LNCAP (cell line): ENCODE data around the gene FSD2.

ENCODE experiments used
- CTCF ChIP-seq: fragments of 450-650 bp; IDR thresholded peaks from 2 replicates; pipeline ENCODE4 v1.5.1; 2017; ENCODE audit warnings: mild to moderate bottlenecking

The FSD2 gene

GRCh38 chr15:82839136-82839535 is 33.3 kb upstream of the FSD2 start:
- TF ChIP-seq CTCF = no peak

DNA sequence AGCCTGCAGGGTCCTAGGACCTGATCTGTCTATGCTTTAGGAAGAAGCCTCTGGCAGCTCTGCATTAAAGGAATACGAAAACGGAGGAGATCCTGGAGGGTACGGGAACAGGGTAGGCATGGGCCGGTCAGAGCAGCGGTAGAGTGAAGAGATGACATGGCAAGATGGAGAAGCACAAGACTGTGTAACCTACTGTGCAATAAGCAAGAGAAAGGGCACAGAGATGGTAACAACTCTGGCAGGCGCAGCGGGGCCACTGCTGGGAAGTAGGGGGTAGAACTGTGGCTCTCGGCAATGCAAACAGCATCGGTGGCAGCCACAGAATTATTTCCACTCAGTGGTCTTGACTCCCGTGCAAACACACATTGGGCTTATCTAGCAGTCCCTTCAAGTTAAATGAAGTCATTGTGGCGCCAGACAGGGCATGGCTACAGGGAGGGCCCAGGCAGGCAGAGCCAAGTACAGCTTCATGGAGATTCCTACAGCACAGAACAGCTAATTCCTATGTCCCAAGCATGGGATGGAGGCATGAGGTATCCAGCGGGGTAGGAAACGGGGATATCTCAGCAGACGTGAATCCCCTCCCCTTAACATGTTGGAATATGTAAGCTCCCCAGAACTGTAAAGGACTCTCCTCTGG is 32.3 kb upstream of the FSD2 start:
- TF ChIP-seq CTCF = no peak

GRCh38 chr15:82835391-82835917 is 29.6 kb upstream of the FSD2 start:
- no peak for TF ChIP-seq CTCF

GRCh38 chr15:82833362-82833682 is 27.5 kb upstream of the FSD2 start:
- no peak for TF ChIP-seq CTCF

- TF ChIP-seq CTCF = no peak
These were observed 26.9 kb upstream of the FSD2 start for GRCh38 chr15:82832601-82833361.

DNA sequence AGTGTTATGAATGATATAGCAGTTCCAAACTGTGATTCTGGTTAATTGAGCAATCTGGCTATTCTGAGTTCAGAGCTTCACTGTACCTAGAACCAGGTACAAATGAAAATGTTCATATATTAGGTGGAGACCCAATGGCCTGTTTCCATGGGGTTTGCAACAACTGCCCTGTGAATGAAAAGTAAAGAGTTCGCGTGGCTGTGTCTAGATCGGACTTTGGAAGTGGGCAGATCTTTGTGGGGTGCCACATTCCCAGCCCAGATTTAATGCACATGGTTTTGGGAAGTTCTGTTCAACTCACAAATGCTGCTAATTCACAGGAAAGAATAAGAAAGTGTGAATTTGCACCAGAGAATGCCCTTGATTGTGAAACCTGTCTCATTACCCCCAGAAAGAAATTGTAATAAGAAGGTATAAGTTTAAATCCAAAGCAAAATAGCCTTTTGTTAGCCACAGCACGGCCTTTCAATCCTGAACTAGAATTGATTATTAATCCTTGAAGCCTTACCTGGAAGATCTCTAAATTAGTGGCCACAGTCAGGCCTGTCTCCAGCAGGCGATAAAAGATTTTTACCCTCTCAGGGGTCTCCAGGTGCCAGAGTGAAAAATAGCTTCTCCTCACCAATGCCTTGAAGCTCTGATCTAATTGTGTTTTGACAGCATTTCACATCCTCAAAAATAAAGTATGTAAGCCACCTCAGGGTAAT is 26.2 kb upstream of the FSD2 start:
- TF ChIP-seq CTCF = no peak

GRCh38 chr15:82830427-82831173 is 24.7 kb upstream of the FSD2 start:
- no peak for TF ChIP-seq CTCF
